AG09309 (cell line): ENCODE data around the gene GDF10.

Experiments used
- DNase-seq: peaks from one replicate; pipeline ENCODE4 v3.0.0-alpha.2; 2010; ENCODE audit warnings: low read depth
- H3K4me3 ChIP-seq: 2 replicates; pipeline ENCODE4 v1.5.1; 2011; ENCODE audit warnings: mild to moderate bottlenecking, low read depth, low read length, moderate library complexity; ENCODE audit not compliant: control insufficient read depth
- TF ChIP-seq, protein P1 (sequence below): IDR thresholded peaks from 2 replicates; pipeline ENCODE4 v1.5.1; 2011; ENCODE audit warnings: mild to moderate bottlenecking, low read depth, low read length, inconsistent platforms; ENCODE audit not compliant: insufficient read depth, control insufficient read depth; ENCODE audit errors: missing control alignments

Gene GDF10

DNA sequence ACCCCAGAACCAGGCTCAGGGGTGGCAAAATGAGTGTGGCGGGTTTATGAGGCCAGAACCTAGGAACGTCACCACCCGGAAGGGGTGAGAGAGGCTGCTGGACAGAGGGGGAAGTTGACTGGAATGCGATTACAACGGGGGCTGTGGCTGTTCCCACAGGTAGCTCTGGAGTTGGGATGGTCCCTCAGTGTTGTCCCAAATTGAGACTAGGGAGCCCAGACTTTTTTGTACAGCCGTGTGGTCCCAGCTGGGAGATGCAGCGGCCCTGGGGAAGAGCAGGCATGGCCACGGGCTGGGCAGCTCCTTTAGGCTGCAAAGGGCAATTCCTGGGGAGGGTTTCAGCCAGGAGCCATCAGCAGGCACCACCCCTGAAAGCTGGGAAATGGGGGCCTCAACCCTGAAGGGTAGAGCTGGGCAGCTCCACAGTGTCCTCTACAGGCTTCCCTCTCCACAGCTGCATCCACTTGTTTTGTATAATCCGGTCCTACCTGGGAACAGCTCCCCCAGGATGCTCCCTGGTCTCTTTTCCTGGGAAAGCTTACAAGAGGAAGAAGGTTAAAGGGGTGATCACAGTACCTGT, 11.0 kb upstream of the GDF10 start:
- no peak overlapping the region for H3K4me3 ChIP-seq
- no peak for DNase-seq
- TF ChIP-seq, protein P1, sequence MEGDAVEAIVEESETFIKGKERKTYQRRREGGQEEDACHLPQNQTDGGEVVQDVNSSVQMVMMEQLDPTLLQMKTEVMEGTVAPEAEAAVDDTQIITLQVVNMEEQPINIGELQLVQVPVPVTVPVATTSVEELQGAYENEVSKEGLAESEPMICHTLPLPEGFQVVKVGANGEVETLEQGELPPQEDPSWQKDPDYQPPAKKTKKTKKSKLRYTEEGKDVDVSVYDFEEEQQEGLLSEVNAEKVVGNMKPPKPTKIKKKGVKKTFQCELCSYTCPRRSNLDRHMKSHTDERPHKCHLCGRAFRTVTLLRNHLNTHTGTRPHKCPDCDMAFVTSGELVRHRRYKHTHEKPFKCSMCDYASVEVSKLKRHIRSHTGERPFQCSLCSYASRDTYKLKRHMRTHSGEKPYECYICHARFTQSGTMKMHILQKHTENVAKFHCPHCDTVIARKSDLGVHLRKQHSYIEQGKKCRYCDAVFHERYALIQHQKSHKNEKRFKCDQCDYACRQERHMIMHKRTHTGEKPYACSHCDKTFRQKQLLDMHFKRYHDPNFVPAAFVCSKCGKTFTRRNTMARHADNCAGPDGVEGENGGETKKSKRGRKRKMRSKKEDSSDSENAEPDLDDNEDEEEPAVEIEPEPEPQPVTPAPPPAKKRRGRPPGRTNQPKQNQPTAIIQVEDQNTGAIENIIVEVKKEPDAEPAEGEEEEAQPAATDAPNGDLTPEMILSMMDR, result no peak

DNA sequence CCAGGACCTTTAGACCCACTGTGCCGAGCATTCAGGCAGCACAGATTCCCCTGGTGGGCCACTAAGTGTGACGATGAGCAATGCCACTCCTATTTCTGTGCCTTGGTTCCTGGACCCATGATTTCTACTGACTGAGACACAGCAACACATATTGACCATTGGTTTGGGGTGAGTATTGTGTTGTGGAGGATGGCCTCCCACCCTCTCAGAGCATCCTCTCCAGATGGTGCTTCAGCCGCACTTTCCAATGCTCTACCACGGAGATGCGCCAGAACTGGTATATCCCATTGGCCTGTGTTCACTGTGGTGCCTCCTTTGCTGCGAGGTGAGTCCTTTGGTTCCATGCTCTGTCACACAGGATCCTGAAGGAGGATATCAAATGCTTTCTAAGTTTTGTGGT, 10.1 kb upstream of the GDF10 start:
- no peak for DNase-seq
- no peak overlapping the region for H3K4me3 ChIP-seq
- TF ChIP-seq, protein P1, result no peak

DNA sequence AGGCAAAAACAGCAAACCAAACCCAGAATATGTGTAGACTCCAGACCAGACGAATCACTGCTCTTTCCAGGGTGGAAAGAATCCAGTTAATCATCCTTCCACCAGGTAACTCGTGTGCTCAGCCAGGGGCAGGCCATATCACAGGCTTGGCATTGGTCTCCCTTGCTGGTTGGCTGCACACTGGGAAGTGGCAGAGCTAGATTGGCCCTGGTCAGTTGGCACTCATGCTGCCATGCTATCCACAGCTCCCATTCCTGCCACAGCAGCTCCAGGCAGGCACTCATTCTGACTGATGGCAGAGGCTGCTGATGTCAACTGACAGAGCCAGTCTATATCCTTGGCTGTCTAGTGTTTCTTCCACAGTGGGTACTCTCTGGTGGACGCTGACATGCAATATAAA, 9.7 kb upstream of the GDF10 start:
- TF ChIP-seq, protein P1, result no peak
- DNase-seq, result no peak
- H3K4me3 ChIP-seq, result no peak overlapping the region

DNA sequence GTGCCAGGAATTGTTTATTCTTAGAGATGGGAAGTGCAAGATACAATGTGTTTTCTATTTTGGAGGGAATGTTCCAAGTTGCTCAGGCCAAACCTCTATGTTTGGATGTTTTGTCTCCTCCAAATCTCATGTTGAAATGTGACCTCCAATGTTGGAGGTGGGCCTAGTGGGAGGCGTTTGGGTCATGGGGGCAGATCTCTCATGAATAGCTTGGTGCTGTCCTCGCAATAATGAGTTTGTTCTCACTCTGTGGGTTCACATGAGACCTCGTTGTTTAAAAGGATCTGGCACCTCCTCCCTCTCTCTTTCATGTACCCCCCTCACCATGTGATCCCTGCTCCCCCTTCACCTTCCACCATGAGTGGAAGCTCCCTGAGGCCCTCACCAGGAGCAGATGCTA, 8.3 kb upstream of the GDF10 start:
- H3K4me3 ChIP-seq, result no peak overlapping the region
- DNase-seq, result no peak
- TF ChIP-seq, protein P1, result no peak

DNA sequence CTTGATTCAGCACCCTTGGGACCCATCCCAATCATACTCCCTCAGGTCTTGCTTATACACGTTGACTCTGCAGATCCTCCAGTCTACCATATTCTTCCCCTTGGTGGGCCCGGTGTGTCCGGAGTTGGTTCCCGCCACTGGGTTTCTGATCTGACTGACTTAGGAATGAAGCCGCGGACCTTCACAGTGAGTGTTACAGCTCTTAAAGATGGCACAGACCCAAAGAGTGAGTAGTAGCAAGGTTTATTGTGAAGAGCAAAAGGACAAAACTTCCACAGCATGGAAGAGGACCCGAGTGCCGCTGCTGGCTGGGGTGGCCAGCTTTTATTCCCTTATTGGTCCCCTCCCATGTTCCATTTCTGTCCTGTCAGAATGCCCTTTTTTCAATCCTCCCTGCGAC, 5.9 kb upstream of the GDF10 start:
- TF ChIP-seq, protein P1, result no peak
- no peak overlapping the region for H3K4me3 ChIP-seq
- no peak for DNase-seq

DNA sequence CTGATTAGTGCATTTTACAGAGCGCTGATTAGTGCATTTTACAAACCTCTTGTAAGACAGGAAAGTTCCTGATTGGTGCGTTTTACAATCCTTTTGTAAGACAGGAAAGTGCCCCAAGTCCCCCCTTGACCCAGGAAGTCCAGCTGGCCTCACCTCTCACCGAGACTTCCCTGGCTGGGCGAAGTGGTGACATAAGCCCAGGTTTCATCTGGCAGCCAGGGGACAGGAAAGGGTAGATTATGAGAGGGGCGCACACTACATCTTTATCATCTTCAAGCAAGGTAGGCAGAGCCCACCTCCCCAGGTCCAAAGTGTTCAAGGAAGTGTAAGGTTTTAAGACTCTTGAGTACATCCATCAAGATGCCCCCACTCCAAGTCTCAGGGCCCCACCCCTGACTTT, 5.5 kb upstream of the GDF10 start:
- TF ChIP-seq, protein P1, result no peak
- H3K4me3 ChIP-seq, result no peak overlapping the region
- no peak for DNase-seq

DNA sequence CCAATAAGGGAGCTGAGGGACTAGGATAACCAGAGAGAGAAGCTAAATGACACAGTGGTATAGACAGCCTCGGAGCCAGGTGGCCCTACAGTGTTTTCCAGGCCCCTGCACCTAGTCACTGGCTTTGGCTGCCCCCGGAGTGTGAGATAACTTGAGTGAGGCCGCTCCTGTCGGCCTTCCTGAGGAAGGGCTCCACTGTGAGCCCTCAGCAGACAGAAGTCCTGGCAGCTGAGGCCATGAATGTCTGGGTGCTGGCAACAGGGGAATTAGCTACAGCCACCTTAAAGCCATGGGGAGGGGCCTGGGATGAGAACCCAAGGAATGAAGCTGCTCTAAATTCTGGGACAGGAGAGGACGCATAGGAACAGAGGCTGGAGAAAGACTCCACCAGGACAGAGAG, 4.6 kb upstream of the GDF10 start:
- H3K4me3 ChIP-seq, result no peak overlapping the region
- DNase-seq, result no peak
- TF ChIP-seq, protein P1, result no peak
